NOMO-1 (cell line): ENCODE measurements around the gene TBR1.

ENCODE experiments used
- DNase-seq, 2 experiments: peaks; one replicate each; lab custom pipeline; 2025; ENCODE audit not compliant: unreplicated experiment in 2 of 2; lab: John Stamatoyannopoulos, UW

TBR1 gene

DNA sequence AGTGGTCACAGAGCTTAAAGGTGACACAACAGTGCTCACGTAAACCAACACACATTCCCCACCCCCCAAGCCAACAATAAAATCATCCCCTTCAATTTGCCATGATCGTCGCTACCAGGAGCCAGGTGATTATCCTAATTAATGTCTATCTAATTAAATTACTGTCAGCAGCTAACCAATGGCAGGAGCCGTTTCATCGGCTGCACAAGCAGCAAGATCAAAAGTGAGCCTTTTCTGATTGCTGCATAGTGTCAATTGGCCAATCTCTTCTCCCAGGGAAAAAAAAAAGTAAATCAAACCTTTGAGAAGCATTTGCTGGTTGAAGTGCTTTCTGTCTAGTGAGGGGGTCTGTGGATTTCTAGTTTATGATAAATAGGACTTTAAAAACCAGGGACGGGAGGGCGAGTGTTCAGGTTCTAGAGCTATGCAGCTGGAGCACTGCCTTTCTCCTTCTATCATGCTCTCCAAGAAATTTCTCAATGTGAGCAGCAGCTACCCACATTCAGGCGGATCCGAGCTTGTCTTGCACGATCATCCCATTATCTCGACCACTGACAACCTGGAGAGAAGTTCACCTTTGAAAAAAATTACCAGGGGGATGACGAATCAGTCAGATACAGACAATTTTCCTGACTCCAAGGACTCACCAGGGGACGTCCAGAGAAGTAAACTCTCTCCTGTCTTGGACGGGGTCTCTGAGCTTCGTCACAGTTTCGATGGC, at the start of gene TBR1:
TSS of gene TBR1 (plus strand) at position 311 of the 721 bp plus-strand sequence. CDS start at position 425, 114 bp downstream.
- DNase-seq = no peak

DNA sequence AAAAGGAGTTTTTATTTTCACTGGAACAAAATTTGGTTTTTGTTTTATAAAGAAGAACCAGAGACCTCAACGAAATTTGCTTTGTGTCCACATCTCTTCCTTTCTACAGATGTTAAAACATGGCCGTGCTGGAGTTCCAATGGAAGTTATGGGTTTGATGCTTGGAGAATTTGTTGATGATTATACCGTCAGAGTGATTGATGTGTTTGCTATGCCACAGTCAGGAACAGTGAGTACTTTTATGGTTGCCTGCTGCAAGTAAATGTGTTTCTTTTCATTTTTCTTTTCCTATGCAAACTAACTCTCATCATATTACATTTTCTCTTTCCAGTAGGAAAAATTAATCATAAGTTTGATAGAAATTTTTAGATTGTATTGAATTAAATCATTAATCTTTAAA, 48.4 kb upstream of the TBR1 start:
- DNase-seq = no peak

GRCh38 chr2:161369311-161369710, 46.8 kb upstream of the TBR1 start:
- DNase-seq = no peak

GRCh38 chr2:161370981-161371380, 45.1 kb upstream of the TBR1 start:
- no peak for DNase-seq

DNA sequence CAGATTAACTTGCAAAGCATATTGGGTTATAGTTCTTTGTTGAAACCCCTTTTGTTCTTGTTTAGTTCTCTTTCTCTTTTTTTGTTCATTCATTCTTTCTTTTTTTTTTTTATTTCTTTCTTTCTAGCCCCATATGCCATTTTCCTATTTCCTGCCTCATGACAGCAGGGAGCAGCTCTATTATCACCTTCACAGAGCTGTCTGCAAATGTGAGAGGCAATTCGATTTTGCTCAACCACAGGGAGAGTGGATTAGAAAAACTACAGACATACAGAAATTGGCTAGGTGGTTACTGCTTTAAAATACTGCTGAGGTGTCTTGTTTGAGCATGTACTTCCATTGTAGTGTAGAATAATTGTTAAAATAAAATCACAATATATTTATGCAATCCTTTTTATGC, 44.2 kb upstream of the TBR1 start:
- DNase-seq = no peak

DNA sequence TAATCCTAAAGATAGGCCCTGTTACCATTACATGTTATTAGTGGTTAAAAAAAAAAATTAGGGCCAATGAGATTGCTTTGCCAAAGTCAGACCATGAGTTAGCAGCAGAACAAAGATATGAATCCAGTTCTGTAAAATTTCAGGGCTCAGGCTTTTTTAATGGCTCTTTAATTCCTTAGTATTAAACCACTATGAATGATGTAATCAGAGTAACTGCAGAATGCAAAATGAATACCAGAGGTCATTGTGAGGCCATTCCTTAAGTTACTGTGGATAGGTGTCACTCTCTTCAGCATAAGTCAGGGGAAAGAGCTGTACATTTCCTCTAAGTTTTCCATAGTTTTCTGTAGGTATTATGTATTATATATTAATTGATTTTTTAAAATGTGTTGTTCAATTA, 42.2 kb upstream of the TBR1 start:
- no peak for DNase-seq

DNA sequence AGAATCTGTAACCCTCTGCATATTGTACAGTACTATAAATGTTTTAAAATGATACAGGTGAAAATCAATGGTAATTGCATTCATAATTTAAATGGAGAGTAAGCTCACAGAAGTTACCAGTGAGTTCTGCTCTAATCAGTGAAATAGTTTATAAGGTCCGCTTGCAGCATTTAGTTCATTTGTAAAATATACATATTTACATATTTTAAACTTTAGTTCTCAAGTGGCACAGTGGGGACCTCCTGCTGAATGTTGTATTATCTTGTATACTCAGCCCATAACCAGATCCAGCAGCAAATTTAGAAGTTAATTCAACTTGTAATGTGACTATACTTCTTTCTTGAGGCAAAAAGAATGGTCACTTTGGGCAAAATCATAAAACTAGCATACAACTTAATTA, 41.7 kb upstream of the TBR1 start:
- no peak for DNase-seq

- no peak for DNase-seq
Observed at GRCh38 chr2:161379740-161380139, 36.4 kb upstream of the TBR1 start.

GRCh38 chr2:161381546-161381945, 34.6 kb upstream of the TBR1 start:
- no peak for DNase-seq

DNA sequence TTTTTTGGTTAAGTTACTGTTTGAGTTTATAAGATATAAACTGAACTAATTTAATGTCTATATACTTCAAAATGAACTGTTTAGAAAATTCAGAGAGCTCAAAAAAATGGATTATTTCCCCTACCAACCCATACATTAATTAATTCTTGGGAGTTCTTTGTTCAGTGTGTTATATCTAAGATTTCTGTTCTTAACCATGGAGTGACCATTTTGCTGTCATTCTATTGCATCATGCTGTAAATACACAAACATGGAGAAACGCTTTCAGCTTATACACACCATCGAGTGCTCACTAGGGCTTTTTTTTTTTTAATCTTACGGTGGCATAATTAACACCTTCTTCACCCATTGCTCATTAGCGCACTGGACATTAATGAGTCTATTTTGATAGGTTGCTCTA, 33.4 kb upstream of the TBR1 start:
- no peak for DNase-seq

DNA sequence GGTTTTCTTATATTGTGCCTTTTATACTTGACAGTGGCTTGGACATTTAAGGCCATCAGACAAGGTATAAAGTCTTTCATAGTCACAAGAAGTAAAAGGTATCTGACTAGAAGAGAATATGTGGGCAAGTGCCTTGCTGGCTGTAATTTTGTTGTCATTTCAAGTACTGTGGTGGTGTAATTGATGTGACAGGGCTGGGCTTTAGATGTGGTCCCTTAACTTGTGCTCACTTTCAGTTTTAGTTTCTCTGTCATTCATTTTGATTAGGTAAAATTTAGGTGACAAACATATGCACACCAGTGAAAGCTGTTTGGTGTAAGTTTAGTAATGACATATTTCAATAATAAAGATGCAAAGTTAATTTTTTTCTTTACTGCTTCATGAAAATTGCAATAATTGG, 31.2 kb upstream of the TBR1 start:
- peak in 1 of 2 experiments; percentile 23 for DNase-seq

GRCh38 chr2:161386228-161386824, 29.8 kb upstream of the TBR1 start:
- no peak for DNase-seq

GRCh38 chr2:161388146-161388779, 27.8 kb upstream of the TBR1 start:
- DNase-seq = peak; percentile 18 to 55

DNA sequence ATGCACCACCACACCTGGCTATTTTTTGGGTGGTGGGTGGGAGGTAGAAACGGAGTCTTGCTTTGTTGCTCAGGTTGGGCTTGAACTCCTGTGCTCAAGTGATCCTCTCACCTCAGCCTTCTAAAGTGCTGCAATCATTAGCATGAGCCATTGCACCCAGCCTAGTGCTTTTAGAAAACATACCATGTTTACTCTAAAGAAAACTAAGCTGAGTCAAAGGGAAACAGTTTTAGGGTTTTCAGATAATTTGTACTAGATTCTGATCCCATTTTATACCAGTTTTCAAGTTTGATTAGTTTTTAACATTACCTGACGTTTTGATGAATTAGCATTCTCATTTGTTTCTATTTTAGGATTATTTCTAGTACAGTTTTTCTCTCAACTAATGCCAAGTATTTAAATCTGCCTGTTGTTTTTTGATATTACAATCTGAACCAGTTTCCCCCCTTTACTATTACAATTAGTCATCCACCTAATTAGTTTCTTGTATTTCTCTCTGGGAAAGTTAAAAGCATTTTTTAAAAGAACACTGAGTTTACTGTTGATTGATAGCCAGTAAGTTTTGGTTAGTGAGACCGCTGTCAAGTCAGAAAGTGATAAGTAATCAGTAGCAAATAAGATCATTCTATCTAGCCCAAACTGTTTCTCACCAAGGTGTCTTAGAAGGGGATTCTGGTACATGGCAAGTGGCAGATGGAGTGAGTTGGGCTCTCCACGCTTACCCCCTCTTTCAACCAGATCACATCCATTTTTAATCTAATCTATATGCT, 24.2 kb upstream of the TBR1 start:
- no peak for DNase-seq

GRCh38 chr2:161400076-161400475, 16.0 kb upstream of the TBR1 start:
- no peak for DNase-seq

GRCh38 chr2:161402297-161402696, 13.8 kb upstream of the TBR1 start:
- no peak for DNase-seq

DNA sequence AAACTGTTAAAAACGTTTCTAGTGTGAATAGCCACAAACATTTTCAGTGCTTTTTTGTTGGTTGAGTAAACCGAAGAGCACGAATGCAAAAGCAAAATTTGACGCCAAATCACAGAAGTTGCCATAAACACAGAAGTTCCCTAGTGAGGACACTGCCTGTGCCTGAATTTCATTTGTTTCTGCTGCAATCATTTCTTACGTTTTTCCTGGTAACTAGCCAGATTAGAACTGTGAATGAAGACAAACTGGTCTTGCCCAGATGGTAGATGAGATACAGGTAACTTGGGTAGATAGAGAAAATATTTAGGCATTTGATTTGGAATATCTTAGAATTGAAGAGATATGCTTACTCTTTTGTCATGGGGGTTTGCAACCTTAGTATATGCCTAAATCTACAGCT, 9.8 kb upstream of the TBR1 start:
- no peak for DNase-seq

DNA sequence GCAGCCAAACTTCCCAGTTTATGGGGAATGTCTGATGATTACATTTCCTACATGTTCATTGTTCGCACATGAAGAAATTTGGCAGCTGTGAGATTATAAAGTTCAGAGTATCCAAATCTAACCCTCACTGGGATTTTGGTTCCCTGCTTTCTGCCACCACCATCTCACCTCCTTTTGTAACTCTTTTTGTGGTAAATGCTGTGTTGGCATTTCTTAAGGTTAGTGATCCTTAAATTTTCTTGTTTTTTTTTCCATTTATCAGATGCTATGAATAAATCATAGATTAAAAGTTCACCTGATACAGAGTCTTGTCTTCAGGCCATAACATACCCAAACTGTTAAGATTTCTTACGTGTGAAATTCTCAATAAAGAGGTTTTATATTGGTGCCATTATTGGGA, 8.5 kb upstream of the TBR1 start:
- no peak for DNase-seq

GRCh38 chr2:161409308-161409907, 6.7 kb upstream of the TBR1 start:
- DNase-seq = no peak

- no peak for DNase-seq
Observed at GRCh38 chr2:161412346-161412745, 3.8 kb upstream of the TBR1 start.
